Caki2 (cell line): ENCODE measurements around the gene RBMS2. TPM values are rescaled to one million over a fixed set of nuclear protein-coding genes. Genes with fewer than 3 reads are reported as not detected.

Source experiments
- DNase-seq: peaks from one replicate; pipeline ENCODE4 v3.0.0-alpha.2; 2015; ENCODE audit warnings: low read depth
- in situ Hi-C: cut with HindIII; loops from 2 replicates; pipeline ENCODE4 v1.10.0; 2016; ENCODE audit warnings: low sequenced_read_pairs, low pct_unique_long_range_greater_than_20kb, mixed read lengths
- total RNA-seq: library from RNA; depleted of rRNA; stranded (reverse); fragments of >200 nt; shearing (Covaris generic); gene quantifications from 2 replicates; pipeline ENCODE4 v1.2.3, GENCODE V29; 2014; ENCODE audit warnings: low replicate concordance

Gene RBMS2
- total RNA-seq, 1 experiment from 2014 or later: 16.6 TPM

DNA sequence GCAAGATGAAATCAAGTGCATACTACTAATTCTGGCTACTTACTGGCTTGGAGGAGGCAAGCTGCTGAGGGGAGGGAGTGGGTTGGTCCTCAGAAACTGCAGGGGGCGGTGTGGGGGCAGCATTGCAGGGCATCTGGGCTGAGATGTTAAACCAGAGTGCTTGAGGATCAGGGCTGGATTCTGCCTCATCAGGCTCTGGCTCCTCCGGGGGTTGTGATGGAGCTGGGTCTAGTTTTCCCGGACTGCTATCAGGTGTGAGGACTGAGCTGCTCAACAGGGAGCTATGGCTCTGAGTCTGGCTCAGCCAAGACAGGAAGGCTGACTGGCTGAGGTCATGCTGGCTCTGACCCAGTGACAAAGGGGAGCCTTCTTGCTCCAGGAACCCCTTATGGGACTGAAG is 79.9 kb downstream of the RBMS2 start:
- no peak for DNase-seq
- in situ Hi-C loops: no loop called here

DNA sequence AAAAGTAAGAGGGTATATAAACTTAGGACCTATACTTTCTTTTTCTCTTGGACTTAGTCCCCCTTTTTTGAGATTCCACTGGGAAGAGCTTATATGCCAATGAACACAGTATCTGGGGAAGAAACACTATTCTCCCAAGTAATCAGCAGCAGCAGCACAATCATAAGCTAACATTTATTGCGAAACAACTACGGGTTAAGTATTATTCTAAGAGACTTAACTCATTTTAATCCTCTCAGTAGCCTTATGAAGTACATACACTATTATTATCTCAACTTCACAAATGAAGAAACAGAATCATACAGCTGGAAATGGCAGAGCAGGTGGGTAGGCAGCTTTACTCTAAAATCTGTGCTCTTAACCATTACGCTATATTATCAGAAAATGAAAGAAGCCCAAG is 80.6 kb downstream of the RBMS2 start:
- in situ Hi-C loops: no loop called here

DNA sequence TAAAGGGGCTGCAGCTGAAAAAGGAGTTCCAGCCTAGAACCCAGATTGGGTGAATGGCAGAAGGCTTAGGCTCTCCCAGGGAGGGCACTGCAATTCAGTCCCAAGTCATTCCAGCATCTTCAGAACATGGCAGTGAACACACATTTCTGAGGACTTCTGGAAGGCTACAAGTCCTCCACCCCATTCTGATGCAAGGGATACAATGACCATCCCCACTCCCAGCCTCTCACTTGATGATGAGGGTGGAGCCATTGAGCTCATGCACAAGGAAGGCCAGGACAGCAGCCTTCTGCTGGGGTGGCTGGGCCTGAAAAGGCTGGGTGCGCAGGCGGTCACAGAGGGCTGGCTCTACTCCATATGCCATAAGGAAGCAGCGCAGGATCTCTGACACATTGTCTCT is 82.7 kb downstream of the RBMS2 start:
- in situ Hi-C loops: no loop called here
- no peak for DNase-seq

More for the DNA sequence above, 80.6 kb downstream of the RBMS2 start:
- no peak for DNase-seq

DNA sequence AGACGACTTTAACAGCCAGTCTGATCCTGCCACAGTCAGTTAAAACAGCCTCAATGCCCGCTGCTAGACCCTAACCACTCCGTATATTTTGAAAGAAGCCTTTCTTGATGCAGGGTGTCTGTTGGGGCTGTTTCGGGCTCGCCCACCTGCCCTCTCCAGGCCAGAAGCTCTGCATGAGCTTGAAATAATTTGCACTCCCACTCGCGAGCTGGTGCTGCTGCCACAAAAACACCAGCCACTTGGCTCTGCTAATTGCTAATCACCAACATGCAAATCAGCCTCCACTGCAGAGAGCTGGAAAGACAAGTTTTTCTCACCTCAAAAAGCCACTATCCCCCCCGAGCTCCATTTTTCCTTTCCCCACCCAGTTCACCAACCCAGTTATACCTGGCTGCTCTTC is 93.0 kb downstream of the RBMS2 start:
- in situ Hi-C loops: no loop called here
- no peak for DNase-seq

DNA sequence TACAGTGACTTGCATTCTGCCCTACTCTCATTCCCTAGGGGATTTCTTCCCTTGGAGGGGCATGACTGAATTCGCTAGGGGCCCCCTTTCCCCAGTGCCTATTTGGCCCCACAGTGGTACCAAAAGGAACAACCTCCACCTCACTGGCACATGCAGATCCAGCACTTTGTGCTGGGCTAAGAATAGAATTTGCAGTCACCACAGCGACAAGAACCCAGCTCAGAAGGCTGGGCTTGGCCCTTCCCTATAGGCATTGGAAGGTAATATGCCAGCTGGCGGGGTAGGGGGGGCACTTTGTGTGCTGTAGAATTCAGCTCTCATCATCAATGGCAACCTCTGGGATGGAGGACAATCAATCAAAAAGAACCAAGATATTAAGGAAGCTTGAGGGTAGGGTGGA is 94.6 kb downstream of the RBMS2 start:
- in situ Hi-C loops: no loop called here
- no peak for DNase-seq

DNA sequence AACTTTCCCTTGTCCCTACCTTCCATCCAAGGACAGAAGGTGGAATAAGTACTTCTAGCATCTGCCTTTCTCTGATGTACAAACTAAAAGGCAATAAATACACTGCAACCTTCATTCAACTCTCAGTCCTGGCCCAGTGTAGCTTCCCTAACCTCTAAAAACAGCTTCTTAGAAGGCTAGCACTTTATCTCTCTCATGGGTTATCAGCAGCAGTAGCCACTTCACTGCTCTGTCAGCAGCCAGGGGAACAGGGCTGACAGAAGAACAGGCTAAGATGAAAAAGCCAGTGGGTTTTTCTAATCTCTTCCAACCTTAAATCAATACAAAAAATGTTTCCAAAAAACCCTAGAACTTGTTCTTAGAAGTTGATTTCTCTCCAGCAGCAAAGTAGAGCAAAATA is 95.3 kb downstream of the RBMS2 start:
- no peak for DNase-seq
- in situ Hi-C loops: no loop called here

DNA sequence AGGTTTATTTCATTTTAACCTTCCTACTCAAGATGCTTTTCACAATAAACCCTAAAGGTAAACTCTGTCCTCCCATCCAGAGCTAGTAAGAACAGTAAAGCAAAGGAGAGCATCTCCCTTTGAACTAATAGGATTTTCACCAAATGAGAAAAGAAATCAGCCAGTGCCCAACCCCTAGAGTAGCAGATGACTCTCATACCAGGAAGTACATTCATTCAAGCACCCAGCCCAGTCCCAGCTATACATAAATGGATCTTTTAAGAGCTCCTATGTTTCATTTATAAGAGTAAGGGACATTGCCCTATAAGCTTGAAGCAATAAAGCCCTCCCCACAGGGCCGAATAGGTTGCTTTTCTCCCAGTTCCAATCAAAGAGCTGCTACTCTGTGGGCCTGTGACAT is 100.9 kb downstream of the RBMS2 start:
- DNase-seq: no peak
- in situ Hi-C loops: loop anchor here (5.0 kb wide), 1 partner anchor 35 kb away; no protein-coding TSS in a partner anchor

DNA sequence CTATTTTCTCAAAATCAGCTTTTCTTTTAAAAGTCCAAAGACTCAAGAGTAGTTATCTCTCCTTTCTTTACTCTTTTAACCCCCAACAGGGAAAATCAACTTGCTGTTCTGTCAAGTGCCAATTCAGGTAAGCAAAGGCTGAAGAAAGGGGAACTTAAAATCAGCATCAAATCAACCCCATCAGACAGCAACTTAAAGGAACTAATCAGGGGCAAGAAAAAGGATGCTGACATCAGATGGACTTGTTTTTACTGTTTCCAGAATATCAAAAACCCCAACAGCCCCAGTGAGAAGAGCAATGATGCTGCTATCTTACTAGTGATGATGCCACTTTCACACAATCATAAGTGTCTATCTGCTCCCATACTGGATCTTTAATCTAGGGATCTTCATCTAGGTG is 105.1 kb downstream of the RBMS2 start:
- in situ Hi-C loops: loop anchor here (5.0 kb wide), 1 partner anchor 104 kb away; the partner anchor contains the start of gene RBMS2
- DNase-seq: no peak

DNA sequence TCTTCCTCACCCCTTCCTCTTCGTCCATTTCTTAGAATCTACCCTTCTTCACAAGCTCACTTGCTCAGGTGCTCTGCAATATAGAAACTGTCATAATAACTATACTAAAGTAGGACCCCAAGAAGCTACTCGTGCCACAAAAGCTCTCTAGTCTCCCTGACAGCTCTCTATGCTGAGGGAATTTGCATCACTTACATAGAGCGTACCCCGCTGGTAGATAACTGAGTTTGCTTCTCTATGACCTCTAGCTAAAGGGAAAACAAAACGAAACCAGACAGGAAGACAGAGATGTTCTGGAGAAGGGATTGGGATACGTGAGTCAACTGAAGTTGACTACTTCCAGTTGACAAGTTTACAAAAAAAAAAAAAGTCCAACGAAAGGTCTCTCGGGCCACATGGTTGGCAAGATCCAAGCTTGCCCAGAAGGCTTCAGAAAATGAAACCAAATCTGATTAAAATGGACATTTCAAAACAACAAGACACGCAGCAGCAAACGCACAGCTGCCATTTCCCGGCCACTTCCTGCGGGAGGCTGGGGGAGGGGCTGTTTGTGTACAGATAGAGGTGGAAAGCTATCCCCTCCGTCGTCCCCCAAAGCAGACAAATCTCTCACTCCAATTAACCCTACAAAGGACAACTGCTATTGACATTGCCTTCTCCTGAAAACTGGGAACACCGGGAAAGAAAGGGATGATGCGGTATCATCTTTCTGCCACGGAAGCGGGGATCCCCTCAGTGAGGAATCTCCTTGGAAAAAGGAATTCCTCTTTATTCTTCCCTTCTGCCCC is 107.2 kb downstream of the RBMS2 start:
- in situ Hi-C loops: loop anchor here (5.0 kb wide), 1 partner anchor 107 kb away; the partner anchor contains the start of gene RBMS2
- DNase-seq: peak; percentile 47

DNA sequence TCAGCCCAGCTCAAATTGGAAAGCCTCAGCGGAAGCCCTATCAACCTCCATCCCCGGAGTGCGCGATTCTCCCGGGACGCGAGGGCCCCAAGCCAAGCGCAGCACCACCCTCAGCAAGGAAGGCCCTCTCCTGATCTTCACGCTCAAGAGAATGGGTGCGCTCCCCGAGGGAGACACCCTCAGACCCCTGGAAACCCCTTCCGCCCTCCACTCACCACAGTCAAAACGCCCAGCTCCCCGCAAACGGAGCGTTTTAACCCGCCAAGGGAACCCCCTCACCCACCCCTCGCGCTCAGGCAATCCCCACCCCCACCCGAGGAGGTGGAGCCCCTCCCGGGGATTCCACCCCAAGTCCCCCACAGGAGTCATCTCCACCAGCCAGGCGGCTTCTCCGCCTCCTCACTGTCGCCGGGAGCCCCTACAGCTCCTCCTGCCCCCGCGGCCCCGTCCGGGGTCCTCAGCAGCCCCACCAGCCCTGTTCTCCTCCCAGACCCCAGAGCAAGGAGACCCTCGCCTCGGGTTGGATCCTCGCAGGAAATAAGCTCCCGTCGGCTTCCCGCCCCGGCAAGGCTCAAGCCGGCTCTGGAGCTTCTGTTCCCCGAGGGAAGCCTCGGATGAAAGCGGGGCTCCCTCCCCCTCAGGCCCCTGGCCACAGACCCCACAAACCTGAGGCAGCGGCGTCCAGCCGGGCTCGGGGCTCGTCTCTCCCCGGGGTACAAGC is 108.0 kb downstream of the RBMS2 start:
- no peak for DNase-seq
- in situ Hi-C loops: loop anchor here (5.0 kb wide), 1 partner anchor 107 kb away; the partner anchor contains the start of gene RBMS2

DNA sequence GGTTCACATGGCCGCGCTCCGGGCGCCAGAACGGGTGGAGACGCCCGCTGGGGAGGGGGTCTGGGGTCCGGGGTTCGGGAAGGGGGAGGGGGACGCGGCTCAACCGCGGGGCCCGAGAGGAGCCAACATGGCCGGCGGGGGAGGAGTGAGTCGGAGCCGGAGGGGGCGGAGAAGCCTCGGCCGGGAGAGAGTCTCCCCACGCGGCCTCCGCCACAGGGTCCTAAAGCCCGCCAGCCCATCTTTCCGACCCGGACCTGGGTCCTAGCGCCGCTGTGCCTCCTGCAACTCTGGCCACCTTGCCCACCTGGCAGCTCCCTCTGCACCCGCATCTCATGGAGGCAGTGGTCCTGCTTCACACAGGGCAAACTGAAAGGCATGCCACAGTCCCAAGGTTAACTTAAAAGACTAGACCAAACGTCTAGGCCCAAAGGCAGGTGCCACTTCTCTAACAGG is 108.6 kb downstream of the RBMS2 start, which contains the start of gene BAZ2A:
BAZ2A (minus strand) TSS at position 147 of the 453 bp plus-strand sequence. CDS start 12,796 bp downstream, outside the sequence.
- in situ Hi-C loops: no loop called here

DNA sequence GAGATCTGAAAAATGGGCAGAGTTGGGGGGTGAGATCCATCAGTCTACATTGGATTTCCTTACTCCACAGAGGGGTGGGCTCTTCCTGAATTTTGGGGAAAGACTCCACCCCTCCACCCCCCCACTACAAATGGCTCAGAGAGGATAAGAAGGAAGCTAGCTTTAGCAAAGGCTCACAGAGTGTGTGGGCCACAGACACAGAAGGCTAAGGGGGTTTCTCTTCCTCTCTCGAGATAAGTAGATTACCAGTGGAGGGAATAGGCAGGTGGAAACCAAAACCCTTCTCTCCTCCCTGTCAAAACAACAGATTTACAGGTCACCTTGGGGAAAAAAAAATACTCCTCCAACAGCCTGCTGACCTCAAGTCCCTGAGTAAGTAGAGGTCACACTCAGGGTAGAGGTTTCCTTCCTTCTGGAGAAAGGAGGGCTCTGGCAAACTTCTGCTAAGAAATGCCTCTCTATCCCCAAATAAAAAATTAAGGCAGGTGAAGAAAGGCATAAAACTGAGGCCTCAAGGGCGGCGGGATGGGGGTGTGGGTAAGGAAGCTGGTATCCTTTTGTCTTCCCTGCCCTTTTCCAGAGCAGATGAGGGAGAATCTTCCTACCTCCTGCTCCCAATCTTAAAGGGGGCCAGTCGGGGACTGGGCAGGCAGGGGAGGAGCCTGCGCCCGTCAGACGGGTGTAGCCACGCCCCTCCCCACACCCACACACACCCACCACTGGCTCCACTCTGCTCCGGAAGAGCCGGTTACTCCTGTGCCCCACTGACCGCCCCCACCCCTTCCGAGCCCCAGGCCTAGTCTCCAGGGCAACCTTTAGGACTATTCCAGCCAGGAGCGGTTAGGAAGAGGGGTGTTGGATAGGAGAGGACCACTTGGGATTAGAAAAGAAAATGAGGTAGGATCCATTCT is 110.4 kb downstream of the RBMS2 start:
- peak; percentile 44 for DNase-seq
- in situ Hi-C loops: no loop called here

More for the DNA sequence above, 108.6 kb downstream of the RBMS2 start, which contains the start of gene BAZ2A:
- DNase-seq: peak; percentile 68

DNA sequence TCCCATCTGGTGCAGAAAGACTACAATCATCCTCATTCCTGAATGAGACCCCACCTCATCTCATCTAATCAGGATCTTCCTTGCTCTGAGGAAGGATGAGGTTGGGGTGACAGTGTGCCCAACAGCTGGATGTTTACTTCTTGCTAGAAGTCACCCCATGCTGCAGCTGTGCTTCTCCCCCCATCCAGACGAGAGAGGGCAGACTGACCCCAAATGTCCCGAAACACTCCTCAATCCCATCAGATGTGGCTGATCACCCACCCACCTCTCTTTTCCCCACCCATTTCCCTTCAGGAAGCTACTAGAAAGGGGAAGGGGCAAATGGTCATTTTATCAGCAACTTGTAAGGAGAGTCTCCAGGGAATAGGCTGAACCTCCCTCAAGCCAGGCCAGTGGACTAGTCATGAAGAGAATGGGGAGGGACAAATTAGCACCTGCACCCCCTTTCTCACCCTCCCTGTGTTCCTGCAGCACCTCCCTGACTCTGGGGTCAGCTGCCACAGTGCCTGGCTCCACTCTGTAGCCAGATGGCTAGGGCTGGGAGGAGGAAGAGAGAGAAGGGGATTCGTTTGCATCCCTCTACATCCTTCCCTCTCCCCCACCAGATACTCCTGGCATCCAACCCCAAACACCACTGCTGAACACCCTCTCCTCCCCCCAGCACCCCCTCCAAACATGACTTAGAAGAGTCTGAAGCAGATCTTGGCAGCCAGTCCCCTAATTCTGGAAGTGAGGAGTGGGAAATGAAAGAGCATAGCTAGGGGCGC is 111.3 kb downstream of the RBMS2 start:
- no peak for DNase-seq
- in situ Hi-C loops: no loop called here

DNA sequence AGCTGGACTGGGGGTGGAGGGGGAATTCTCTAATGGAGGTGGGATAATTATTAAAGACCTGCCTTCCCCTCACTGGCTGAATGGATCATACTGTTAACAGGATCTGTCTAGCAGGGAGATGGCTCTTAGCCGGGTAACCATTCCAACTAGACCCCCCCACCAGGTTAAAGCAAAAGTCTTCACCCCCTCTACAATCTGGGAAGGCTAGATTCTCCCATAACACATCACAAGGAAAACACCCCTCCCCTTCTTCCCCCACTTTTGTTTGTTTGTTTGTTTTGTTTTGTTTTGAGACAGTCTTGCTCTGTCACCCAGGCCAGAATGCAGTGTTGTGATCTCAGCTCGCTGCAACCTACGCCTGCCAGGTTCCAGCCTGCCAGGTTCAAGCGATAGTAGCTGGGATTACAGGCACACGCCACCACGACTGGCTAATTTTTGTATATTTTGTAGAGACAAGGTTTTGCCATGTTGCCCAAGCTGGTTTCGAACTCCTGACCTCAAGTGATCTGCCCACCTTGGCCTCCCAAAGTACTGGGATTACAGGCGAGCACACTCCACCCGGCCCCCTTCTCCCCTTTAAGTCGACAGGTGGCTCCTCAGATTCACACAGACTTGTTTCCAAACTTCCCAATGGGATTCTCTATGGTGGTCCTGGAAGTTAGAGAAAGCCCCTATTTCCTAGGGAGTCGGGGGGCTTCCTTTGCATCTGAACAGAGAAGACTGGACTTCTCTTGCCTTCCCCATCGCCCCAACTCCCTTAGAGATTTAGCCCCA is 112.0 kb downstream of the RBMS2 start:
- in situ Hi-C loops: no loop called here
- no peak for DNase-seq

DNA sequence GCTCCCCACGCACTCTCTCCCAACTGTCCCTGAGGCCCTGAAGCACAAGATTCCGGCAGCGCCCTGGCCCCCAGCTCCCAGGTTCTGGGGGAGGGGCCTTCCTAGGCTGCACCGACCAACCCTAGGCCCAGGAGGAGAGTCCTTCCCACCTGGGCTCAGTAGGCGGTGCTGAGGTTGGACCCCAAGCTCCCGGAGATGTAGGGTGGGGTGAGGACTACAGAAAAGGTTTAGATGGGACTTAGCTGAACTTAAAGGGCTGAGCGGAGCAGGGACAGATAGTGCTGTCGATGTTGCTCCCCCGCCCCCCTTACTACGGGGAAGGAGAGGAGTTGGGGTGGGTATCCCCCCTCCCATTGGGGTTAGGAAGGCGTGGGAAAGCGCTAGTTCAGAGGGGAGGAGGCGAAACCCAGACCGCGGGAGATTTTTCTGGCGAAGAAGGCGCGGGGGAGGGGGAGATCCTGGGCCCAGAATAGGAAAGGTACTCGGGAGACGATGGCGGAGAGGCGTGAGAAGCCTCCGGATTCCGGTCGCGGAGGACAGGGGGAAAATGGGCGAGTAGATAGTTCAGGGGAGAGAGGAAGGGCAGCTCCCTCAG is 112.7 kb downstream of the RBMS2 start:
- in situ Hi-C loops: no loop called here
- DNase-seq: peak; percentile 67
